WTC11 (cell line): ENCODE measurements around the gene ITGB3. TPM values are rescaled to one million over a fixed set of nuclear protein-coding genes. Genes with fewer than 3 reads are reported as not detected.

ENCODE experiments used
- ATAC-seq: fragments of 200-7000 bp; cut with Tn5 transposase; 2 replicates; pipeline ENCODE4 v1.10.0; 2021; ENCODE audit warnings: mild to moderate bottlenecking, moderate library complexity
- CTCF ChIA-PET: fragments of 300-600 bp; sonication (Branson Sonifier 250); formaldehyde crosslinking; loops from one replicate; lab custom pipeline; 2021; ENCODE audit warnings: antibody characterized with exemption; lab: Charles Lee
- POLR2A ChIA-PET: fragments of 350-600 bp; sonication (Branson Sonifier 250); formaldehyde crosslinking; loops from one replicate; lab custom pipeline; 2021; ENCODE audit warnings: antibody characterized with exemption; lab: Charles Lee
- DNase-seq: peaks from one replicate; pipeline ENCODE4 v3.0.0; 2021; ENCODE audit warnings: low spot score
- H3K27ac Mint-ChIP-seq: 2 replicates; pipeline ENCODE4 v1.8.0; 2021; ENCODE audit warnings: mixed read lengths
- H3K27me3 Mint-ChIP-seq: 2 replicates; pipeline ENCODE4 v1.8.0; 2021; ENCODE audit warnings: low read depth, mild to moderate bottlenecking, moderate library complexity, mixed read lengths
- H3K36me3 Mint-ChIP-seq: 2 replicates; pipeline ENCODE4 v1.8.0; 2021; ENCODE audit warnings: mixed read lengths
- H3K4me1 Mint-ChIP-seq: 2 replicates; pipeline ENCODE4 v1.8.0; 2022; ENCODE audit warnings: mixed read lengths
- H3K4me3 Mint-ChIP-seq: 2 replicates; pipeline ENCODE4 v1.8.0; 2021; ENCODE audit warnings: mild to moderate bottlenecking, moderate library complexity, mixed read lengths
- H3K9me3 Mint-ChIP-seq: 2 replicates; pipeline ENCODE4 v1.8.0; 2021; ENCODE audit warnings: mixed read lengths
- ATF2 ChIP-seq: sonication (generic); formaldehyde crosslinking; IDR thresholded peaks from 2 replicates; pipeline ENCODE4 v1.8.1; 2022; ENCODE audit warnings: low read depth, missing genetic modification reagents, borderline replicate concordance
- ATF3 ChIP-seq: sonication (generic); formaldehyde crosslinking; conservative IDR thresholded peaks from 2 replicates; pipeline ENCODE4 v1.8.1; 2022; ENCODE audit warnings: mild to moderate bottlenecking, missing genetic modification reagents
- ATF6 ChIP-seq: sonication (generic); formaldehyde crosslinking; IDR thresholded peaks from 2 replicates; pipeline ENCODE4 v1.8.1; 2023; ENCODE audit warnings: mild to moderate bottlenecking, missing genetic modification reagents
- CTCF ChIP-seq: fragments of 200-600 bp; IDR thresholded peaks from 2 replicates; pipeline ENCODE4 v1.8.0; 2022; ENCODE audit warnings: antibody characterized with exemption
- E2F4 ChIP-seq: sonication (generic); formaldehyde crosslinking; IDR thresholded peaks from 2 replicates; pipeline ENCODE4 v1.8.1; 2022; ENCODE audit warnings: low read depth, mild to moderate bottlenecking, moderate library complexity, missing genetic modification reagents, borderline replicate concordance
- ELF4 ChIP-seq: sonication (generic); formaldehyde crosslinking; IDR thresholded peaks from 2 replicates; pipeline ENCODE4 v1.8.1; 2022; ENCODE audit warnings: low read depth, mild to moderate bottlenecking, moderate library complexity, missing genetic modification reagents
- EMX1 ChIP-seq: fragments of 250-450 bp; sonication (Bioruptor Pico); IDR thresholded peaks from 2 replicates; pipeline ENCODE4 v1.8.0; 2021; ENCODE audit warnings: mild to moderate bottlenecking
- GRHL2 ChIP-seq: fragments of 250-450 bp; sonication (Bioruptor Pico); IDR thresholded peaks from 2 replicates; pipeline ENCODE4 v1.8.0; 2022; ENCODE audit warnings: mild to moderate bottlenecking, moderate library complexity; ENCODE audit not compliant: insufficient replicate concordance, severe bottlenecking
- GTF2I ChIP-seq: fragments of 250-450 bp; sonication (Bioruptor Pico); conservative IDR thresholded peaks from 2 replicates; pipeline ENCODE4 v1.4.0; 2021; ENCODE audit warnings: mild to moderate bottlenecking
- MAX ChIP-seq: sonication (generic); formaldehyde crosslinking; IDR thresholded peaks from 2 replicates; pipeline ENCODE4 v1.8.0; 2022; ENCODE audit warnings: mild to moderate bottlenecking, missing genetic modification reagents
- NFYB ChIP-seq: sonication (generic); formaldehyde crosslinking; conservative IDR thresholded peaks from 2 replicates; pipeline ENCODE4 v1.8.0; 2022; ENCODE audit warnings: low read depth, missing genetic modification reagents
- SMAD3 ChIP-seq: sonication (generic); formaldehyde crosslinking; IDR thresholded peaks from 2 replicates; pipeline ENCODE4 v1.8.0; 2022; ENCODE audit warnings: missing genetic modification reagents, mild to moderate bottlenecking, borderline replicate concordance
- ZBTB21 ChIP-seq: sonication (generic); formaldehyde crosslinking; IDR thresholded peaks from 2 replicates; pipeline ENCODE4 v1.8.1; 2023; ENCODE audit warnings: mild to moderate bottlenecking, missing genetic modification reagents, borderline replicate concordance
- ZNF121 ChIP-seq: sonication (generic); formaldehyde crosslinking; IDR thresholded peaks from 2 replicates; pipeline ENCODE4 v1.8.0; 2023; ENCODE audit warnings: missing genetic modification reagents
- ZNF232 ChIP-seq: sonication (generic); formaldehyde crosslinking; IDR thresholded peaks from 2 replicates; pipeline ENCODE4 v1.8.0; 2022; ENCODE audit warnings: mild to moderate bottlenecking, missing genetic modification reagents
- ZNF281 ChIP-seq: sonication (generic); formaldehyde crosslinking; IDR thresholded peaks from 2 replicates; pipeline ENCODE4 v1.8.0; 2023; ENCODE audit warnings: mild to moderate bottlenecking, missing genetic modification reagents
- ZNF396 ChIP-seq: fragments of 250-450 bp; sonication (Bioruptor Pico); IDR thresholded peaks from 2 replicates; pipeline ENCODE4 v1.8.0; 2021; ENCODE audit warnings: mild to moderate bottlenecking, moderate library complexity, borderline replicate concordance
- ZNF671 ChIP-seq: fragments of 250-450 bp; sonication (Bioruptor Pico); IDR thresholded peaks from 2 replicates; pipeline ENCODE4 v1.8.0; 2021; ENCODE audit warnings: mild to moderate bottlenecking
- total RNA-seq: library from RNA; stranded (reverse); gene quantifications from 3 replicates; pipeline ENCODE4 v1.2.3, GENCODE V29; 2021

The ITGB3 gene
- total RNA-seq, 1 experiment from 2014 or later = 0.04 TPM

GRCh38 chr17:47311420-47311819, 57.8 kb downstream of the ITGB3 start:
- ATAC-seq (no peak), DNase-seq (no peak)
- Mint-ChIP-seq H3K27ac (no peak overlapping the region), H3K27me3 (no peaks in the 10 kb centered on the region), H3K4me1 (peaks cover 6% of the 10 kb centered on the region), H3K36me3 (no peaks in the 10 kb centered on the region), H3K9me3 (no peaks in the 10 kb centered on the region), H3K4me3 (no peak overlapping the region)
- CTCF ChIA-PET = interaction anchor here (1.0 kb wide), 1 partner anchor 15 kb away, joined by 3 read pairs; no protein-coding TSS in a partner anchor
- POLR2A ChIA-PET = interaction anchor here (1.0 kb wide), 1 partner anchor 69 kb away, joined by 3 read pairs; no protein-coding TSS in a partner anchor
- TF ChIP-seq GTF2I (CRISPR knock-in tag) (no peak), ATF3 (CRISPR knock-in tag) (no peak), ATF6 (CRISPR knock-in tag) (no peak), GRHL2 (CRISPR knock-in tag) (no peak), MAX (CRISPR knock-in tag) (no peak), E2F4 (CRISPR knock-in tag) (no peak), NFYB (CRISPR knock-in tag) (no peak), ZNF396 (no peak), ATF2 (no peak), ZNF671 (no peak)

- Mint-ChIP-seq H3K36me3 (peaks cover 3% of the 10 kb centered on the region), H3K4me1 (0 out of 2 replicates have a peak, but pooled peaks cover 2% of the 10 kb centered on the region), H3K27ac (no peak overlapping the region), H3K4me3 (no peak overlapping the region), H3K27me3 (peaks cover 1% of the 10 kb centered on the region; the same call in 1 of the 2 replicates), H3K9me3 (peaks cover 7% of the 10 kb centered on the region; the same call in 1 of the 2 replicates)
- ATAC-seq (peak; percentile 81), DNase-seq (no peak)
- ChIA-PET POLR2A (no interaction called here), CTCF (interaction anchor here (0.6 to 2.5 kb wide), 17 partner anchors 9 to 373 kb away, joined by 3 to 24 read pairs (median 4); partner anchors contain the start of genes CDC27, EFCAB13 and MYL4)
- TF ChIP-seq CTCF = peak; percentile 57; the same call in 1 of the 2 replicates
- TF ChIP-seq EMX1 (CRISPR knock-in tag) = no peak
Measured at GRCh38 chr17:47315451-47316266, 62.0 kb downstream of the ITGB3 start.

GRCh38 chr17:47316311-47316710, 62.7 kb downstream of the ITGB3 start:
- no peak for ATAC-seq
- POLR2A ChIA-PET = no interaction called here
- TF ChIP-seq ATF6 (CRISPR knock-in tag) (no peak), ZNF232 (CRISPR knock-in tag) (no peak), ELF4 (CRISPR knock-in tag) (no peak), ZNF281 (no peak), ZBTB21 (CRISPR knock-in tag) (no peak), SMAD3 (CRISPR knock-in tag) (no peak), ZNF121 (CRISPR knock-in tag) (no peak)
- TF ChIP-seq, all 79 proteins: peak for 0
- CTCF ChIA-PET = interaction anchor here (1.3 to 2.5 kb wide), 4 partner anchors 40 to 374 kb away, joined by 4 to 14 read pairs (median 7); partner anchors contain the start of gene MYL4
- H3K9me3 Mint-ChIP-seq = peaks cover 13% of the 10 kb centered on the region
- H3K36me3 Mint-ChIP-seq = peaks cover 10% of the 10 kb centered on the region
- H3K4me1 Mint-ChIP-seq = no peaks in the 10 kb centered on the region
- no peak overlapping the region for H3K4me3 Mint-ChIP-seq
- peaks cover 8% of the 10 kb centered on the region for H3K27me3 Mint-ChIP-seq
- no peak for DNase-seq
- no peak overlapping the region for H3K27ac Mint-ChIP-seq
